SK-N-SH (cell line): ENCODE measurements around the gene OR2T6. TPM values are rescaled to one million over a fixed set of nuclear protein-coding genes. Genes with fewer than 3 reads are reported as not detected.

Source experiments
- CTCF ChIA-PET: fragments of 300-600, 350-600 bp; formaldehyde crosslinking; extraction: SDS; loops from one replicate; lab custom pipeline; 2021; lab: Yijun Ruan, JAX
- POLR2A ChIA-PET: fragments of 350-600 bp; sonication (Branson Sonifier 250); formaldehyde crosslinking; extraction: SDS; loops from one replicate; lab custom pipeline; 2020; ENCODE audit warnings: antibody characterized with exemption, inconsistent platforms; lab: Yijun Ruan, JAX
- DNase-seq: peaks from one replicate; pipeline ENCODE4 v3.0.0; 2012
- H2AFZ ChIP-seq: fragments of 200-600 bp; sonication (generic); 2 replicates; pipeline ENCODE4 v1.8.1; 2016; ENCODE audit warnings: antibody characterized with exemption, mild to moderate bottlenecking, low read depth
- H3F3A ChIP-seq: fragments of 200-600 bp; sonication (generic); replicated peaks from 2 replicates; pipeline ENCODE3; 2016; ENCODE audit warnings: antibody characterized with exemption, mild to moderate bottlenecking; ENCODE audit not compliant: insufficient read depth
- H3K27ac ChIP-seq, 2 experiments: fragments of 200-500 bp in 1 of 2; fragments of 200-600 bp in 1 of 2; sonication (Bioruptor generic) in 1 of 2; sonication (generic), shearing (Covaris generic) in 1 of 2; 2 replicates each; pipeline versions ENCODE4 v1.5.1 to v1.6.1; 2014 to 2016; ENCODE audit warnings: low read depth in 2 of 2, inconsistent platforms in 1 of 2, low read length in 1 of 2, mild to moderate bottlenecking in 1 of 2, mixed read lengths in 1 of 2
- H3K27me3 ChIP-seq: fragments of 200-600 bp; sonication (generic), shearing (Covaris generic); 2 replicates; pipeline ENCODE4 v1.6.1; 2016; ENCODE audit warnings: mixed run types; ENCODE audit not compliant: insufficient read depth
- H3K36me3 ChIP-seq, 2 experiments: fragments of 200-500 bp in 1 of 2; fragments of 200-600 bp in 1 of 2; sonication (Bioruptor generic) in 1 of 2; sonication (generic) in 1 of 2; replicated peaks in 1 of 2; 2 replicates each; pipeline versions ENCODE3 to v1.5.1; 2014 to 2016; ENCODE audit warnings: low read length in 1 of 2, mild to moderate bottlenecking in 1 of 2; ENCODE audit not compliant: insufficient read depth in 2 of 2, control insufficient read depth in 1 of 2
- H3K4me1 ChIP-seq, 2 experiments: fragments of 200-500 bp in 1 of 2; fragments of 200-600 bp in 1 of 2; sonication (Bioruptor generic) in 1 of 2; sonication (generic), shearing (Covaris generic) in 1 of 2; 2 replicates each; pipeline versions ENCODE4 v1.5.1 to v1.6.1; 2014 to 2016; ENCODE audit warnings: low read depth in 1 of 2, low read length in 1 of 2, mixed run types in 1 of 2; ENCODE audit not compliant: insufficient read depth in 2 of 2, control insufficient read depth in 1 of 2
- H3K4me2 ChIP-seq: fragments of 200-600 bp; sonication (generic), shearing (Covaris generic); 2 replicates; pipeline ENCODE4 v1.6.1; 2017; ENCODE audit warnings: mixed run types
- H3K4me3 ChIP-seq, 2 experiments: fragments of 200-500 bp in 1 of 2; fragments of 200-600 bp in 1 of 2; sonication (Bioruptor generic) in 1 of 2; sonication (generic), shearing (Covaris generic) in 1 of 2; 2 replicates each; pipeline versions ENCODE4 v1.5.1 to v1.8.1; 2014 to 2016; ENCODE audit warnings: low read depth in 2 of 2, inconsistent platforms in 1 of 2, low read length in 1 of 2, mild to moderate bottlenecking in 1 of 2, mixed read lengths in 1 of 2, moderate library complexity in 1 of 2
- H3K79me2 ChIP-seq: fragments of 200-600 bp; sonication (generic); 2 replicates; pipeline ENCODE4 v1.8.1; 2017; ENCODE audit warnings: mild to moderate bottlenecking; ENCODE audit not compliant: insufficient read depth
- H3K9ac ChIP-seq: fragments of 200-600 bp; sonication (generic); 2 replicates; pipeline ENCODE4 v1.6.1; 2017; ENCODE audit warnings: mixed run types
- H3K9me2 ChIP-seq: fragments of 200-600 bp; sonication (generic); 2 replicates; pipeline ENCODE4 v1.6.1; 2017; ENCODE audit warnings: mixed run types
- H3K9me3 ChIP-seq: fragments of 200-600 bp; sonication (generic); 2 replicates; pipeline ENCODE4 v1.6.1; 2017; ENCODE audit warnings: mixed run types, mild to moderate bottlenecking, moderate library complexity
- H4K20me1 ChIP-seq: fragments of 200-600 bp; sonication (generic); 2 replicates; pipeline ENCODE4 v1.6.1; 2017; ENCODE audit warnings: mild to moderate bottlenecking, mixed run types; ENCODE audit not compliant: insufficient read depth
- CHD2 ChIP-seq: fragments of 150-350 bp; IDR thresholded peaks from 2 replicates; pipeline ENCODE4 v1.6.1; 2018; ENCODE audit warnings: low read length; ENCODE audit not compliant: partially characterized antibody
- ELF1 ChIP-seq: IDR thresholded peaks from 2 replicates; pipeline ENCODE4 v1.4.0; 2012
- EP300 ChIP-seq, 2 experiments: IDR thresholded peaks; 2 replicates each; pipeline versions ENCODE4 v1.4.0 to v1.6.1; 2012; ENCODE audit warnings: borderline replicate concordance in 1 of 2, low read depth in 1 of 2, low read length in 1 of 2
- EZH2phosphoT487 ChIP-seq: fragments of 200-600 bp; sonication (generic); IDR thresholded peaks from 2 replicates; pipeline ENCODE4 v1.6.1; 2017; ENCODE audit warnings: low read depth, mixed run types, mild to moderate bottlenecking, antibody characterized with exemption, moderate library complexity, borderline replicate concordance
- FOSL2 ChIP-seq: IDR thresholded peaks from 2 replicates; pipeline ENCODE4 v1.4.0; 2012; ENCODE audit warnings: low read depth, mild to moderate bottlenecking, moderate library complexity, borderline replicate concordance
- FOXJ3 ChIP-seq: sonication (generic); formaldehyde crosslinking; IDR thresholded peaks from 2 replicates; pipeline ENCODE4 v1.5.1; 2020; ENCODE audit warnings: mild to moderate bottlenecking, missing genetic modification reagents
- FOXM1 ChIP-seq: IDR thresholded peaks from 2 replicates; pipeline ENCODE4 v1.4.0; 2012; ENCODE audit warnings: low read depth, mild to moderate bottlenecking
- GATA2 ChIP-seq: sonication (generic); formaldehyde crosslinking; IDR thresholded peaks from 2 replicates; pipeline ENCODE4 v1.5.0; 2020; ENCODE audit warnings: mild to moderate bottlenecking, missing genetic modification reagents
- NFIC ChIP-seq: IDR thresholded peaks from 2 replicates; pipeline ENCODE4 v1.4.0; 2012; ENCODE audit warnings: borderline replicate concordance
- RAD21 ChIP-seq: IDR thresholded peaks from 2 replicates; pipeline ENCODE4 v1.6.1; 2012; ENCODE audit warnings: mild to moderate bottlenecking, low read length
- RXRA ChIP-seq: IDR thresholded peaks from 2 replicates; pipeline ENCODE4 v1.4.0; 2012; ENCODE audit warnings: low read depth, mild to moderate bottlenecking, borderline replicate concordance
- SIN3A ChIP-seq: IDR thresholded peaks from 2 replicates; pipeline ENCODE4 v1.6.1; 2012; ENCODE audit warnings: low read depth, mild to moderate bottlenecking, low read length, moderate library complexity, borderline replicate concordance
- SMC3 ChIP-seq: IDR thresholded peaks from 2 replicates; pipeline ENCODE4 v1.6.1; 2012; ENCODE audit warnings: low read depth, low read length, improper control_type of control experiment
- TEAD4 ChIP-seq: IDR thresholded peaks from 2 replicates; pipeline ENCODE4 v1.4.0; 2012; ENCODE audit warnings: mild to moderate bottlenecking, borderline replicate concordance; ENCODE audit not compliant: insufficient read depth
- YY1 ChIP-seq: IDR thresholded peaks from 2 replicates; pipeline ENCODE4 v1.4.0; 2012; ENCODE audit warnings: low read depth, mild to moderate bottlenecking
- WGBS: methylation state at CpG from one replicate; pipeline ENCODE4 v1.1.6; 2017; ENCODE audit warnings: low lambda C conversion rate; 5-methylcytosine and 5-hydroxymethylcytosine counted together
- polyA plus RNA-seq, 3 experiments: library from polyadenylated mRNA; depleted of rRNA; stranded (reverse); fragments of >200 nt; gene quantifications; 2 replicates each; pipeline ENCODE4 v1.2.3, GENCODE V29; 2012
- TF ChIP-seq, protein P1 (sequence below): IDR thresholded peaks from 2 replicates; pipeline ENCODE4; 2012
- TF ChIP-seq, protein P2 (sequence below): fragments of 200-600 bp; sonication (generic); IDR thresholded peaks from 2 replicates; pipeline ENCODE4 v1.6.1; 2017; ENCODE audit warnings: antibody characterized with exemption, mild to moderate bottlenecking, moderate library complexity
- TF ChIP-seq, protein P3 (sequence below): IDR thresholded peaks from 2 replicates; pipeline ENCODE4 v1.4.0; 2012; ENCODE audit warnings: low read depth
- TF ChIP-seq, protein P4 (sequence below): fragments of 150-350 bp; IDR thresholded peaks from 2 replicates; pipeline ENCODE4 v1.6.1; 2016; ENCODE audit warnings: mild to moderate bottlenecking, low read depth, low read length
- TF ChIP-seq, protein P5 (sequence below): IDR thresholded peaks from 2 replicates; pipeline ENCODE4 v1.6.1; 2012; ENCODE audit warnings: mild to moderate bottlenecking, low read depth, low read length, moderate library complexity

The OR2T6 gene
- polyA plus RNA-seq, 1 of the 3 experiments (the other 2 are of a cell fraction) = not detected

DNA sequence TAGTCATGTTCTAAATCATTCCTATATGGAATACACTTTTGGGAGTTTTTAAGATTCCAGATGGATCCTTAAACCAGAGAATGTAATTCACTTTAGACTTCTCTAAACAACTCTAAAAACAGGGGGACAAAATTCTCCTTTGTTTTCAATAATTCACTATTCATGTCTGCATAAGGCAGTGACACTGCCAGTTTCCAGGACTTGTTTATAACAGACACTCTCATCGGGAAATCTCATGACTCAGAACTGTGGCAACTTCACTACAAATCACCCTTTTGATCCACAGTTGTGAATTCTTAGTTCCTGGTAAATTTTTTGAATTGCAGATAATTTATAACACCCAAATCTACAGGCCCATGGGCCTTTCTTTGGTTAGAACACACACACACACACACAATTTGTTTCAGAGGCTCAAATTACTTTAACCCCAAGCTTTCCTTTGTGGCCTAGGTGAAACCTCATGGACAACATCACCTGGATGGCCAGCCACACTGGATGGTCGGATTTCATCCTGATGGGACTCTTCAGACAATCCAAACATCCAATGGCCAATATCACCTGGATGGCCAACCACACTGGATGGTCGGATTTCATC, 14.3 kb upstream of the OR2T6 start, which contains the start of gene OR2T4:
TSS of gene OR2T4 (plus strand) at position 545 of the 595 bp plus-strand sequence. CDS start at position 545, 0 bp downstream.
- H3K4me2 ChIP-seq = no peak within 1 kb of the TSS
- no peaks in the 10 kb centered on the region for H3K27me3 ChIP-seq
- H3K9me2 ChIP-seq = no peaks in the 10 kb centered on the region
- H3F3A ChIP-seq = no peaks in the 10 kb centered on the region
- no peaks in the 10 kb centered on the region for H3K79me2 ChIP-seq
- no peaks in the 10 kb centered on the region for H3K36me3 ChIP-seq
- H3K4me1 ChIP-seq = no peaks in the 10 kb centered on the region
- H2AFZ ChIP-seq = no peak within 1 kb of the TSS
- no peak within 1 kb of the TSS for H3K4me3 ChIP-seq
- 0% methylated on average over 3 of the region's 3 CpGs for WGBS
- H3K27ac ChIP-seq = no peak within 1 kb of the TSS
- ChIA-PET CTCF (no interaction called here), POLR2A (no interaction called here)
- TF ChIP-seq EZH2phosphoT487 (no peak), GATA2 (CRISPR knock-in tag) (no peak), TEAD4 (no peak), FOXJ3 (CRISPR knock-in tag) (no peak), RAD21 (no peak), SIN3A (no peak), RXRA (no peak), FOXM1 (no peak), FOSL2 (no peak)
- TF ChIP-seq, protein P1, sequence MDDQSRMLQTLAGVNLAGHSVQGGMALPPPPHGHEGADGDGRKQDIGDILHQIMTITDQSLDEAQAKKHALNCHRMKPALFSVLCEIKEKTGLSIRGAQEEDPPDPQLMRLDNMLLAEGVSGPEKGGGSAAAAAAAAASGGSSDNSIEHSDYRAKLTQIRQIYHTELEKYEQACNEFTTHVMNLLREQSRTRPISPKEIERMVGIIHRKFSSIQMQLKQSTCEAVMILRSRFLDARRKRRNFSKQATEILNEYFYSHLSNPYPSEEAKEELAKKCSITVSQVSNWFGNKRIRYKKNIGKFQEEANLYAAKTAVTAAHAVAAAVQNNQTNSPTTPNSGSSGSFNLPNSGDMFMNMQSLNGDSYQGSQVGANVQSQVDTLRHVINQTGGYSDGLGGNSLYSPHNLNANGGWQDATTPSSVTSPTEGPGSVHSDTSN = no peak
- TF ChIP-seq, protein P2, sequence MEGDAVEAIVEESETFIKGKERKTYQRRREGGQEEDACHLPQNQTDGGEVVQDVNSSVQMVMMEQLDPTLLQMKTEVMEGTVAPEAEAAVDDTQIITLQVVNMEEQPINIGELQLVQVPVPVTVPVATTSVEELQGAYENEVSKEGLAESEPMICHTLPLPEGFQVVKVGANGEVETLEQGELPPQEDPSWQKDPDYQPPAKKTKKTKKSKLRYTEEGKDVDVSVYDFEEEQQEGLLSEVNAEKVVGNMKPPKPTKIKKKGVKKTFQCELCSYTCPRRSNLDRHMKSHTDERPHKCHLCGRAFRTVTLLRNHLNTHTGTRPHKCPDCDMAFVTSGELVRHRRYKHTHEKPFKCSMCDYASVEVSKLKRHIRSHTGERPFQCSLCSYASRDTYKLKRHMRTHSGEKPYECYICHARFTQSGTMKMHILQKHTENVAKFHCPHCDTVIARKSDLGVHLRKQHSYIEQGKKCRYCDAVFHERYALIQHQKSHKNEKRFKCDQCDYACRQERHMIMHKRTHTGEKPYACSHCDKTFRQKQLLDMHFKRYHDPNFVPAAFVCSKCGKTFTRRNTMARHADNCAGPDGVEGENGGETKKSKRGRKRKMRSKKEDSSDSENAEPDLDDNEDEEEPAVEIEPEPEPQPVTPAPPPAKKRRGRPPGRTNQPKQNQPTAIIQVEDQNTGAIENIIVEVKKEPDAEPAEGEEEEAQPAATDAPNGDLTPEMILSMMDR = no peak
- DNase-seq = no peak
- no peak within 1 kb of the TSS for H3K9ac ChIP-seq
- H4K20me1 ChIP-seq = no peaks in the 10 kb centered on the region
- peaks cover 4% of the 10 kb centered on the region for H3K9me3 ChIP-seq

DNA sequence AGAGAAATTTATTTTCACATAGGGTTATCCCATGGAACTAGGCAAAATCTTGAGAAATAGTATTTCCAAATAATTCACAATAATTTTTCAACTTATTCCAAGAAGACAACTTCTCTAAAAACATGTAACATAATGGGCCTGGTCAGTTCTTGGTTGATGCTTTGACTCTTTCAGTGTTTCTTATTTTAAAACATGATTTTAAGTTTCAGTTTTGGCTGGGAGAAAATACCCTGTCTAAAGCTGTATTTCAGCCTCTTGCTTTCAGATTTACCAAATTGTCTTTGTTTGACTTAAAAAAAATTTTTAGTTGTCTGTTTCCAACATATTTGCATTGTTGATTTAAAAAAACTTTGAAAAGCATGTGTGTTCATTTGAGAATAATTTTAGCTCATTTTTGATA, 8.9 kb upstream of the OR2T6 start:
- Histone ChIP-seq H4K20me1 (no peaks in the 10 kb centered on the region), H3K36me3 (no peaks in the 10 kb centered on the region), H3K4me3 (no peak overlapping the region), H3F3A (no peaks in the 10 kb centered on the region), H3K4me1 (no peaks in the 10 kb centered on the region), H3K9me3 (peaks cover 4% of the 10 kb centered on the region), H2AFZ (no peak overlapping the region), H3K9me2 (no peaks in the 10 kb centered on the region), H3K79me2 (no peaks in the 10 kb centered on the region), H3K27ac (no peak overlapping the region), H3K4me2 (no peak overlapping the region), H3K9ac (no peak overlapping the region), H3K27me3 (no peaks in the 10 kb centered on the region)
- no peak for DNase-seq
- POLR2A ChIA-PET = no interaction called here
- CTCF ChIA-PET = no interaction called here
- no peak for TF ChIP-seq ELF1
- no peak for TF ChIP-seq YY1
- no peak for TF ChIP-seq GATA2 (CRISPR knock-in tag)
- TF ChIP-seq, protein P3, sequence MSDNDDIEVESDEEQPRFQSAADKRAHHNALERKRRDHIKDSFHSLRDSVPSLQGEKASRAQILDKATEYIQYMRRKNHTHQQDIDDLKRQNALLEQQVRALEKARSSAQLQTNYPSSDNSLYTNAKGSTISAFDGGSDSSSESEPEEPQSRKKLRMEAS = no peak
- TF ChIP-seq NFIC = no peak
- TF ChIP-seq, protein P4, sequence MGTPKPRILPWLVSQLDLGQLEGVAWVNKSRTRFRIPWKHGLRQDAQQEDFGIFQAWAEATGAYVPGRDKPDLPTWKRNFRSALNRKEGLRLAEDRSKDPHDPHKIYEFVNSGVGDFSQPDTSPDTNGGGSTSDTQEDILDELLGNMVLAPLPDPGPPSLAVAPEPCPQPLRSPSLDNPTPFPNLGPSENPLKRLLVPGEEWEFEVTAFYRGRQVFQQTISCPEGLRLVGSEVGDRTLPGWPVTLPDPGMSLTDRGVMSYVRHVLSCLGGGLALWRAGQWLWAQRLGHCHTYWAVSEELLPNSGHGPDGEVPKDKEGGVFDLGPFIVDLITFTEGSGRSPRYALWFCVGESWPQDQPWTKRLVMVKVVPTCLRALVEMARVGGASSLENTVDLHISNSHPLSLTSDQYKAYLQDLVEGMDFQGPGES = no peak
- TF ChIP-seq TEAD4 = no peak
- no peak for TF ChIP-seq RXRA
- no peak for TF ChIP-seq SMC3
- no peak for TF ChIP-seq CHD2
- TF ChIP-seq EP300 (IDR thresholded peaks at IDR 0.05; ENCODE audit: borderline replicate concordance in 1 of 2, low read depth in 1 of 2, low read length in 1 of 2) = no peak
- TF ChIP-seq, protein P5, sequence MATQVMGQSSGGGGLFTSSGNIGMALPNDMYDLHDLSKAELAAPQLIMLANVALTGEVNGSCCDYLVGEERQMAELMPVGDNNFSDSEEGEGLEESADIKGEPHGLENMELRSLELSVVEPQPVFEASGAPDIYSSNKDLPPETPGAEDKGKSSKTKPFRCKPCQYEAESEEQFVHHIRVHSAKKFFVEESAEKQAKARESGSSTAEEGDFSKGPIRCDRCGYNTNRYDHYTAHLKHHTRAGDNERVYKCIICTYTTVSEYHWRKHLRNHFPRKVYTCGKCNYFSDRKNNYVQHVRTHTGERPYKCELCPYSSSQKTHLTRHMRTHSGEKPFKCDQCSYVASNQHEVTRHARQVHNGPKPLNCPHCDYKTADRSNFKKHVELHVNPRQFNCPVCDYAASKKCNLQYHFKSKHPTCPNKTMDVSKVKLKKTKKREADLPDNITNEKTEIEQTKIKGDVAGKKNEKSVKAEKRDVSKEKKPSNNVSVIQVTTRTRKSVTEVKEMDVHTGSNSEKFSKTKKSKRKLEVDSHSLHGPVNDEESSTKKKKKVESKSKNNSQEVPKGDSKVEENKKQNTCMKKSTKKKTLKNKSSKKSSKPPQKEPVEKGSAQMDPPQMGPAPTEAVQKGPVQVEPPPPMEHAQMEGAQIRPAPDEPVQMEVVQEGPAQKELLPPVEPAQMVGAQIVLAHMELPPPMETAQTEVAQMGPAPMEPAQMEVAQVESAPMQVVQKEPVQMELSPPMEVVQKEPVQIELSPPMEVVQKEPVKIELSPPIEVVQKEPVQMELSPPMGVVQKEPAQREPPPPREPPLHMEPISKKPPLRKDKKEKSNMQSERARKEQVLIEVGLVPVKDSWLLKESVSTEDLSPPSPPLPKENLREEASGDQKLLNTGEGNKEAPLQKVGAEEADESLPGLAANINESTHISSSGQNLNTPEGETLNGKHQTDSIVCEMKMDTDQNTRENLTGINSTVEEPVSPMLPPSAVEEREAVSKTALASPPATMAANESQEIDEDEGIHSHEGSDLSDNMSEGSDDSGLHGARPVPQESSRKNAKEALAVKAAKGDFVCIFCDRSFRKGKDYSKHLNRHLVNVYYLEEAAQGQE = no peak
